Activated T-cell treated with anti-CD3 and anti-CD28 coated beads, Interleukin-2, amount 50 U/mL, for 72 hours (primary cell): ENCODE data around the gene CTRB2. TPM values are rescaled to one million over a fixed set of nuclear protein-coding genes. Genes with fewer than 3 reads are reported as not detected.
"Not testable (repeated sequence)": the region's sequence is repeated elsewhere in the genome, so short reads cannot be mapped to it uniquely, and the experiment has no call there.

ENCODE experiments used
- ATAC-seq, 2 donors: fragments of 150-1000 bp; cut with Tn5 transposase; replicated peaks in 1 of 2; 2 replicates each; pipeline ENCODE4 v1.10.0; 2021; ENCODE audit warnings: moderate library complexity in 2 of 2, mild to moderate bottlenecking in 1 of 2
- DNase-seq, 2 donors: peaks; one replicate each; pipeline ENCODE4 v3.0.0; 2021 to 2022; ENCODE audit warnings: mixed read lengths in 1 of 2
- H3K27ac Mint-ChIP-seq: one replicate; pipeline ENCODE4 v1.8.0; 2022; ENCODE audit warnings: mild to moderate bottlenecking, moderate library complexity, mixed read lengths
- H3K27me3 Mint-ChIP-seq: one replicate; pipeline ENCODE4 v1.8.0; 2022; ENCODE audit warnings: low read depth, mixed read lengths
- H3K36me3 Mint-ChIP-seq, 2 donors: one replicate each; pipeline ENCODE4 v1.8.0; 2022; ENCODE audit warnings: mixed read lengths in 2 of 2, mild to moderate bottlenecking in 1 of 2; ENCODE audit not compliant: insufficient read depth in 2 of 2
- H3K4me1 Mint-ChIP-seq: one replicate; pipeline ENCODE4 v1.8.0; 2022; ENCODE audit warnings: low read depth, mixed read lengths
- H3K4me3 Mint-ChIP-seq, 2 donors: one replicate each; pipeline ENCODE4 v1.8.0; 2022; ENCODE audit warnings: mild to moderate bottlenecking in 2 of 2, mixed read lengths in 2 of 2, moderate library complexity in 2 of 2
- H3K9me3 Mint-ChIP-seq, 2 donors: one replicate each; pipeline ENCODE4 v1.8.0; 2022; ENCODE audit warnings: mixed read lengths in 2 of 2
- total RNA-seq, 2 donors: library from RNA; stranded (reverse); gene quantifications; one replicate each; pipeline ENCODE4 v1.2.3, GENCODE V29; 2022

The CTRB2 gene
- total RNA-seq, 2 donors from 2014 or later, result not detected

GRCh38 chr16:75226550-75227360, 19.8 kb upstream of the CTRB2 start:
- Mint-ChIP-seq H3K4me3 (no peak overlapping the region), H3K36me3 (no peaks in the 10 kb centered on the region)
- no peak for ATAC-seq

GRCh38 chr16:75225678-75226515, 18.9 kb upstream of the CTRB2 start:
- ATAC-seq, result no peak
- peaks cover 2% of the 10 kb centered on the region for H3K4me1 Mint-ChIP-seq
- H3K27me3 Mint-ChIP-seq, result peaks cover 5% of the 10 kb centered on the region

More at GRCh38 chr16:75226550-75227360, 19.8 kb upstream of the CTRB2 start:
- no peaks in the 10 kb centered on the region for H3K4me1 Mint-ChIP-seq
- DNase-seq, result no peak
- H3K9me3 Mint-ChIP-seq, result no peaks in the 10 kb centered on the region
- peaks cover 5% of the 10 kb centered on the region for H3K27me3 Mint-ChIP-seq
- no peak overlapping the region for H3K27ac Mint-ChIP-seq

GRCh38 chr16:75225092-75225491, 18.1 kb upstream of the CTRB2 start:
- H3K27ac Mint-ChIP-seq, result no peak overlapping the region
- DNase-seq (no peak), ATAC-seq (no peak)
- no peak overlapping the region for H3K4me3 Mint-ChIP-seq
- H3K36me3 Mint-ChIP-seq, result no peaks in the 10 kb centered on the region
- no peaks in the 10 kb centered on the region for H3K9me3 Mint-ChIP-seq
- peaks cover 11% of the 10 kb centered on the region for H3K4me1 Mint-ChIP-seq
- peaks cover 5% of the 10 kb centered on the region for H3K27me3 Mint-ChIP-seq

More at GRCh38 chr16:75225678-75226515, 18.9 kb upstream of the CTRB2 start:
- DNase-seq, result no peak
- Mint-ChIP-seq H3K9me3 (no peaks in the 10 kb centered on the region), H3K27ac (no peak overlapping the region), H3K36me3 (no peaks in the 10 kb centered on the region), H3K4me3 (no peak overlapping the region)

GRCh38 chr16:75224306-75225082, 17.5 kb upstream of the CTRB2 start:
- peaks cover 17% of the 10 kb centered on the region for H3K4me1 Mint-ChIP-seq
- no peak overlapping the region for H3K4me3 Mint-ChIP-seq
- H3K27me3 Mint-ChIP-seq, result peaks cover 5% of the 10 kb centered on the region
- DNase-seq (no peak), ATAC-seq (no peak)
- H3K36me3 Mint-ChIP-seq, result no peaks in the 10 kb centered on the region
- no peak overlapping the region for H3K27ac Mint-ChIP-seq
- H3K9me3 Mint-ChIP-seq, result no peaks in the 10 kb centered on the region

- H3K4me1 Mint-ChIP-seq, result peaks cover 23% of the 10 kb centered on the region
- H3K27ac Mint-ChIP-seq, DNase-seq, H3K9me3 Mint-ChIP-seq, H3K4me3 Mint-ChIP-seq, H3K27me3 Mint-ChIP-seq, H3K36me3 Mint-ChIP-seq, ATAC-seq: not testable (repeated sequence)
Measured at GRCh38 chr16:75223129-75223528, 16.2 kb upstream of the CTRB2 start.

- DNase-seq (no peak), ATAC-seq (no peak)
- no peaks in the 10 kb centered on the region for H3K36me3 Mint-ChIP-seq
- H3K27me3 Mint-ChIP-seq, result peaks cover under 1% of the 10 kb centered on the region
- no peak overlapping the region for H3K27ac Mint-ChIP-seq
- no peaks in the 10 kb centered on the region for H3K9me3 Mint-ChIP-seq
- peaks cover 23% of the 10 kb centered on the region for H3K4me1 Mint-ChIP-seq
- no peak overlapping the region for H3K4me3 Mint-ChIP-seq
Measured at GRCh38 chr16:75222271-75222783, 15.4 kb upstream of the CTRB2 start.

GRCh38 chr16:75219838-75220237, 12.9 kb upstream of the CTRB2 start:
- Mint-ChIP-seq H3K9me3 (no peaks in the 10 kb centered on the region), H3K27ac (peak overlapping the region; percentile 81), H3K4me3 (peak overlapping the region; percentile 83 to 84), H3K27me3 (no peaks in the 10 kb centered on the region), H3K4me1 (peaks cover 23% of the 10 kb centered on the region), H3K36me3 (no peaks in the 10 kb centered on the region)
- DNase-seq (peak; percentile 30 to 33), ATAC-seq (peak; percentile 88 to 89)

- H3K27ac Mint-ChIP-seq, result peak overlapping the region; percentile 76
- H3K9me3 Mint-ChIP-seq, result no peaks in the 10 kb centered on the region
- H3K4me3 Mint-ChIP-seq, result peak overlapping the region in 1 of 2 donors; percentile 83
- H3K27me3 Mint-ChIP-seq, result no peaks in the 10 kb centered on the region
- ATAC-seq (no peak), DNase-seq (no peak)
- H3K36me3 Mint-ChIP-seq, result no peaks in the 10 kb centered on the region
- peaks cover 23% of the 10 kb centered on the region for H3K4me1 Mint-ChIP-seq
Measured at GRCh38 chr16:75219088-75219487, 12.1 kb upstream of the CTRB2 start.

GRCh38 chr16:75218256-75219076, 11.5 kb upstream of the CTRB2 start, which contains the start of gene CTRB1:
TSS of gene CTRB1 (plus strand) at chr16:75218988. CDS start at chr16:75219008, 20 bp downstream.
- Mint-ChIP-seq H3K9me3 (no peaks in the 10 kb centered on the region), H3K27ac (peak within 1 kb of the TSS; percentile 81), H3K27me3 (no peaks in the 10 kb centered on the region), H3K4me3 (peak within 1 kb of the TSS; percentile 83 to 84), H3K36me3 (no peaks in the 10 kb centered on the region), H3K4me1 (peaks cover 23% of the 10 kb centered on the region)
- no peak for DNase-seq
- ATAC-seq, result peak in 1 of 2 donors; percentile 48

- no peak for DNase-seq
- no peak overlapping the region for H3K4me3 Mint-ChIP-seq
- H3K27me3 Mint-ChIP-seq, result no peaks in the 10 kb centered on the region
- no peak overlapping the region for H3K27ac Mint-ChIP-seq
- H3K9me3 Mint-ChIP-seq, result no peaks in the 10 kb centered on the region
- ATAC-seq, result no peak
- H3K4me1 Mint-ChIP-seq, result peaks cover 23% of the 10 kb centered on the region
- H3K36me3 Mint-ChIP-seq, result no peaks in the 10 kb centered on the region
Measured at GRCh38 chr16:75217389-75217851, 10.5 kb upstream of the CTRB2 start.

GRCh38 chr16:75216576-75216975, 9.6 kb upstream of the CTRB2 start:
- DNase-seq, result no peak
- Mint-ChIP-seq H3K9me3 (no peaks in the 10 kb centered on the region), H3K27ac (no peak overlapping the region), H3K4me3 (no peak overlapping the region), H3K36me3 (no peaks in the 10 kb centered on the region), H3K4me1 (peaks cover 23% of the 10 kb centered on the region), H3K27me3 (no peaks in the 10 kb centered on the region)
- ATAC-seq, result no peak

- no peak for ATAC-seq
Measured at GRCh38 chr16:75216127-75216526, 9.2 kb upstream of the CTRB2 start.

More at GRCh38 chr16:75216127-75216526, 9.2 kb upstream of the CTRB2 start:
- H3K4me1 Mint-ChIP-seq, result peaks cover 23% of the 10 kb centered on the region
- DNase-seq, result no peak
- H3K9me3 Mint-ChIP-seq, result no peaks in the 10 kb centered on the region
- no peaks in the 10 kb centered on the region for H3K36me3 Mint-ChIP-seq
- no peak overlapping the region for H3K4me3 Mint-ChIP-seq
- H3K27ac Mint-ChIP-seq, result no peak overlapping the region
- H3K27me3 Mint-ChIP-seq, result no peaks in the 10 kb centered on the region
